Measurements from ENCODE around the gene NUAK1.

- TF ChIP-seq CTCF (IDR thresholded peaks at IDR 0.05): no peak
- TF ChIP-seq POLR2A (IDR thresholded peaks at IDR 0.05): no peak
Measured at GRCh38 chr12:106112145-106112821, 26.5 kb downstream of the NUAK1 start.
